WTC11 (cell line): ENCODE measurements around the gene MRPL28. TPM values are rescaled to one million over a fixed set of nuclear protein-coding genes. Genes with fewer than 3 reads are reported as not detected.
A peak's percentile ranks its signal among the peaks of the same experiment; 100 is the strongest.

Experiments used
- ATAC-seq: fragments of 200-7000 bp; cut with Tn5 transposase; 2 replicates; pipeline ENCODE4 v1.10.0; 2021; ENCODE audit warnings: mild to moderate bottlenecking, moderate library complexity
- CTCF ChIA-PET: fragments of 300-600 bp; sonication (Branson Sonifier 250); formaldehyde crosslinking; loops from one replicate; lab custom pipeline; 2021; ENCODE audit warnings: antibody characterized with exemption; lab: Charles Lee
- POLR2A ChIA-PET: fragments of 350-600 bp; sonication (Branson Sonifier 250); formaldehyde crosslinking; loops from one replicate; lab custom pipeline; 2021; ENCODE audit warnings: antibody characterized with exemption; lab: Charles Lee
- DNase-seq: peaks from one replicate; pipeline ENCODE4 v3.0.0; 2021; ENCODE audit warnings: low spot score
- H3K27ac Mint-ChIP-seq: 2 replicates; pipeline ENCODE4 v1.8.0; 2021; ENCODE audit warnings: mixed read lengths
- H3K27me3 Mint-ChIP-seq: 2 replicates; pipeline ENCODE4 v1.8.0; 2021; ENCODE audit warnings: low read depth, mild to moderate bottlenecking, moderate library complexity, mixed read lengths
- H3K36me3 Mint-ChIP-seq: 2 replicates; pipeline ENCODE4 v1.8.0; 2021; ENCODE audit warnings: mixed read lengths
- H3K4me1 Mint-ChIP-seq: 2 replicates; pipeline ENCODE4 v1.8.0; 2022; ENCODE audit warnings: mixed read lengths
- H3K4me3 Mint-ChIP-seq: 2 replicates; pipeline ENCODE4 v1.8.0; 2021; ENCODE audit warnings: mild to moderate bottlenecking, moderate library complexity, mixed read lengths
- H3K9me3 Mint-ChIP-seq: 2 replicates; pipeline ENCODE4 v1.8.0; 2021; ENCODE audit warnings: mixed read lengths
- EMX1 ChIP-seq: fragments of 250-450 bp; sonication (Bioruptor Pico); IDR thresholded peaks from 2 replicates; pipeline ENCODE4 v1.8.0; 2021; ENCODE audit warnings: mild to moderate bottlenecking
- ESRRA ChIP-seq: sonication (generic); formaldehyde crosslinking; IDR thresholded peaks from 2 replicates; pipeline ENCODE4 v1.8.1; 2022; ENCODE audit warnings: mild to moderate bottlenecking, missing genetic modification reagents, borderline replicate concordance
- ETV6 ChIP-seq: sonication (generic); formaldehyde crosslinking; IDR thresholded peaks from 2 replicates; pipeline ENCODE4 v1.8.1; 2022; ENCODE audit warnings: mild to moderate bottlenecking, missing genetic modification reagents
- FOXP1 ChIP-seq: sonication (generic); formaldehyde crosslinking; IDR thresholded peaks from 2 replicates; pipeline ENCODE4 v1.8.0; 2022; ENCODE audit warnings: missing genetic modification reagents, mild to moderate bottlenecking, moderate library complexity, borderline replicate concordance
- FOXP4 ChIP-seq: sonication (generic); formaldehyde crosslinking; IDR thresholded peaks from 2 replicates; pipeline ENCODE4 v1.8.0; 2022; ENCODE audit warnings: mild to moderate bottlenecking, missing genetic modification reagents
- GRHL2 ChIP-seq: fragments of 250-450 bp; sonication (Bioruptor Pico); IDR thresholded peaks from 2 replicates; pipeline ENCODE4 v1.8.0; 2022; ENCODE audit warnings: mild to moderate bottlenecking, moderate library complexity; ENCODE audit not compliant: insufficient replicate concordance, severe bottlenecking
- HMGA2 ChIP-seq: fragments of 250-450 bp; sonication (Bioruptor Pico); IDR thresholded peaks from 2 replicates; pipeline ENCODE4 v1.4.0; 2021; ENCODE audit warnings: mild to moderate bottlenecking, moderate library complexity
- MYBL2 ChIP-seq: sonication (generic); formaldehyde crosslinking; IDR thresholded peaks from 2 replicates; pipeline ENCODE4 v1.8.1; 2023; ENCODE audit warnings: mild to moderate bottlenecking, moderate library complexity, missing genetic modification reagents
- RORB ChIP-seq: fragments of 250-450 bp; sonication (Bioruptor Pico); IDR thresholded peaks from 2 replicates; pipeline ENCODE4 v1.9.0; 2021; ENCODE audit warnings: mild to moderate bottlenecking
- ZNF423 ChIP-seq: fragments of 250-450 bp; sonication (Bioruptor Pico); IDR thresholded peaks from 2 replicates; pipeline ENCODE4 v2.1.2; 2022; ENCODE audit warnings: mild to moderate bottlenecking, moderate library complexity
- total RNA-seq: library from RNA; stranded (reverse); gene quantifications from 3 replicates; pipeline ENCODE4 v1.2.3, GENCODE V29; 2021
- TF ChIP-seq, protein P1 (sequence below): sonication (generic); formaldehyde crosslinking; IDR thresholded peaks from 2 replicates; pipeline ENCODE4 v1.8.1; 2022; ENCODE audit warnings: low read depth, missing genetic modification reagents, borderline replicate concordance
- TF ChIP-seq, protein P2 (sequence below): fragments of 250-450 bp; sonication (Bioruptor Pico); IDR thresholded peaks from 2 replicates; pipeline ENCODE4 v1.9.0; 2021; ENCODE audit warnings: mild to moderate bottlenecking
- TF ChIP-seq, protein P3 (sequence below): fragments of 250-450 bp; sonication (Bioruptor Pico); IDR thresholded peaks from 2 replicates; pipeline ENCODE4 v1.8.0; 2021; ENCODE audit warnings: mild to moderate bottlenecking
- TF ChIP-seq, protein P4 (sequence below): sonication (generic); formaldehyde crosslinking; IDR thresholded peaks from 2 replicates; pipeline ENCODE4 v1.8.1; 2022; ENCODE audit warnings: low read depth, mild to moderate bottlenecking, moderate library complexity, missing genetic modification reagents, borderline replicate concordance
- TF ChIP-seq, protein P5 (sequence below): sonication (generic); formaldehyde crosslinking; IDR thresholded peaks from 2 replicates; pipeline ENCODE4 v1.8.1; 2022; ENCODE audit warnings: missing genetic modification reagents, borderline replicate concordance

The MRPL28 gene
- total RNA-seq, 1 experiment from 2014 or later = 119 TPM

DNA sequence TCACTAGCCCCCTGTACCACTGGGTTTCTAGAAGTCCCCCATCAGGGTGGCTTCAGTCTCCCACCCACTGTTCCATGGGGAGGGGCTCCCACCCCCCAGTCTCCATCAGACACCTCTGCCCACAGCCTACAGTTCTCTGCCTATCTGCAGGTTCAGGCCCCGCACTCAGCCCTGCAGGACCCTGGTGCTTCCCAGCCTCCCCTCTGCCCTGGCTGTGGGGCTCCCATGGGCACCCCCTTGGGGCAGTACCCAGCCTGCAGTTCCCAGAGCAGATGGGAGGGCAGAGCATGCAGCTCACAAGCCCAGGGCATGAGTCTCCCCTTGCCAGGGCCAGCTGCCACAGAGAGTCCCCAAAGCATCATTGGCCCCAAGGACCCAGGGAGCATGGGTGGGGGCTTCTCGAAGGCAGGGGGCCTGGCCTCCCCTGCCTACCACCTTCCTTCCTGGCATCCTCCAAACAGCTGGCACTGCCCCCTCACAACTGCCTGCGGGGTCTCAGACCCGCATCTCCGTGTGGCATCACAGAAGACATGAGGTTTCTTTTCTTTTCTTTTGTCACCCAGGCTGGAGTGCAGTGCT lies 2.8 kb upstream of the MRPL28 start (continued):
- TF ChIP-seq, protein P1, sequence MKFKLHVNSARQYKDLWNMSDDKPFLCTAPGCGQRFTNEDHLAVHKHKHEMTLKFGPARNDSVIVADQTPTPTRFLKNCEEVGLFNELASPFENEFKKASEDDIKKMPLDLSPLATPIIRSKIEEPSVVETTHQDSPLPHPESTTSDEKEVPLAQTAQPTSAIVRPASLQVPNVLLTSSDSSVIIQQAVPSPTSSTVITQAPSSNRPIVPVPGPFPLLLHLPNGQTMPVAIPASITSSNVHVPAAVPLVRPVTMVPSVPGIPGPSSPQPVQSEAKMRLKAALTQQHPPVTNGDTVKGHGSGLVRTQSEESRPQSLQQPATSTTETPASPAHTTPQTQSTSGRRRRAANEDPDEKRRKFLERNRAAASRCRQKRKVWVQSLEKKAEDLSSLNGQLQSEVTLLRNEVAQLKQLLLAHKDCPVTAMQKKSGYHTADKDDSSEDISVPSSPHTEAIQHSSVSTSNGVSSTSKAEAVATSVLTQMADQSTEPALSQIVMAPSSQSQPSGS = no peak

- H3K27ac Mint-ChIP-seq = no peak overlapping the region
- no peak for TF ChIP-seq HMGA2
- TF ChIP-seq FOXP1 = 0 out of 2 replicates have a peak, but pooled peaks have one; percentile 3
- POLR2A ChIA-PET = no interaction called here
- CTCF ChIA-PET = interaction anchor here (1.5 to 3.4 kb wide), 2 partner anchors 10 to 53 kb away, joined by 8 to 30 read pairs; no protein-coding TSS in a partner anchor
- H3K4me3 Mint-ChIP-seq = no peak overlapping the region
- H3K36me3 Mint-ChIP-seq = peaks cover 19% of the 10 kb centered on the region
- ATAC-seq (no peak), DNase-seq (no peak)
- no peaks in the 10 kb centered on the region for H3K27me3 Mint-ChIP-seq
- no peaks in the 10 kb centered on the region for H3K9me3 Mint-ChIP-seq
- H3K4me1 Mint-ChIP-seq = peaks cover 11% of the 10 kb centered on the region
These were observed 2.1 kb upstream of the MRPL28 start for GRCh38 chr16:372302-372983.

DNA sequence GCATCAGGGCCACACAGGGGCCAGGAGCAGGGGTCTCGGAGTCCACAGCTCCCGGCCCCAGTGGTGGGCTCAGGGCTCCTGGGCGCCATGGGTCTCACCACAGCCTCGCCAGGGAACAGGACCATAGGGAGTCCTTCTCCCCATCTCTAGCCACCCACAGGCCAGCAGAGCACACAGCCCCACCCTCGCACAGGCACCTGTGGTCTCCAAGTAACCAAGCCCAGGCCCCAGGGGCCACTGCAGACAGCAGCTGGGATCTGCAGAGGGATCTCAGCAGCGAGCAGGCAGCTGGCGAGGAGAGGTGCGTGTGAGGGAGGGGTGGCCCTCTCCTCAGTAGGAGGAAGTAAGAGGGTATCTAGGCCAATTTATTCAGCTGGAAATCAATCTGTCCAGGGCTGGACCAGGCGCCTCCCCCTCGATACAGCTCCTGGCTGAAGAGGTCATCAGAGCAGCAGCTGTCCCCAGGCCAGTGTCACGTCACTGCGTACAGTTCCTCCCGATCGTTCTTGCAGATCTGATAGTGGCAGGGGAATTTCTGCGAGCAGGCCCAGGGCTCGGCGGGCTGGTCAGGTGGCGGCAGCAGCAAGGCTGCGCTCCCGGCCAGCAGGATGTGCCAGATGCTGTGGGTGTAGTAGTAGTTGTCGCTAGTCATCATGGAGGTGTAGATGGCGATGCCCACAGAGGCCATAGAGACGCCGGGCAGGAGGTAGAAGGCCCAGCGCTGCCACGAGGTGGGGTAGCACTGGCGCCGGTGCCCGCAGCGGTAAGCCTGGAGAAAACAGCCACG lies 1.4 kb upstream of the MRPL28 start:
- CTCF ChIA-PET = interaction anchor here (0.6 to 3.4 kb wide), 6 partner anchors 9 to 306 kb away, joined by 3 to 30 read pairs (median 6); partner anchors contain the start of genes AXIN1 and RHOT2
- Mint-ChIP-seq H3K4me3 (no peak overlapping the region), H3K4me1 (peaks cover 11% of the 10 kb centered on the region), H3K27me3 (no peaks in the 10 kb centered on the region), H3K9me3 (no peaks in the 10 kb centered on the region), H3K36me3 (peaks cover 25% of the 10 kb centered on the region), H3K27ac (peak overlapping the region; percentile 68; the same call in 1 of the 2 replicates)
- POLR2A ChIA-PET = no interaction called here
- TF ChIP-seq FOXP1 (0 out of 2 replicates have a peak, but pooled peaks have one; percentile 10), FOXP4 (CRISPR knock-in tag) (no peak), ESRRA (CRISPR knock-in tag) (no peak), GRHL2 (CRISPR knock-in tag) (no peak)
- DNase-seq (no peak), ATAC-seq (no peak)

GRCh38 chr16:370979-371514 lies 709 bp upstream of the MRPL28 start:
- ChIA-PET CTCF (interaction anchor here (0.5 to 3.4 kb wide), 16 partner anchors 9 to 305 kb away, joined by 3 to 30 read pairs (median 4); partner anchors contain the start of genes AXIN1, RAB11FIP3 and RHOT2), POLR2A (interaction anchor here (0.7 to 1.6 kb wide), 6 partner anchors 8 to 319 kb away, joined by 3 to 4 read pairs (median 3); partner anchors contain the start of gene WDR24)
- no peaks in the 10 kb centered on the region for H3K9me3 Mint-ChIP-seq
- peaks cover 11% of the 10 kb centered on the region for H3K4me1 Mint-ChIP-seq
- TF ChIP-seq ETV6 (CRISPR knock-in tag) (no peak), RORB (CRISPR knock-in tag) (no peak), ZNF423 (CRISPR knock-in tag) (no peak), MYBL2 (CRISPR knock-in tag) (no peak), EMX1 (CRISPR knock-in tag) (no peak)
- TF ChIP-seq, protein P2, sequence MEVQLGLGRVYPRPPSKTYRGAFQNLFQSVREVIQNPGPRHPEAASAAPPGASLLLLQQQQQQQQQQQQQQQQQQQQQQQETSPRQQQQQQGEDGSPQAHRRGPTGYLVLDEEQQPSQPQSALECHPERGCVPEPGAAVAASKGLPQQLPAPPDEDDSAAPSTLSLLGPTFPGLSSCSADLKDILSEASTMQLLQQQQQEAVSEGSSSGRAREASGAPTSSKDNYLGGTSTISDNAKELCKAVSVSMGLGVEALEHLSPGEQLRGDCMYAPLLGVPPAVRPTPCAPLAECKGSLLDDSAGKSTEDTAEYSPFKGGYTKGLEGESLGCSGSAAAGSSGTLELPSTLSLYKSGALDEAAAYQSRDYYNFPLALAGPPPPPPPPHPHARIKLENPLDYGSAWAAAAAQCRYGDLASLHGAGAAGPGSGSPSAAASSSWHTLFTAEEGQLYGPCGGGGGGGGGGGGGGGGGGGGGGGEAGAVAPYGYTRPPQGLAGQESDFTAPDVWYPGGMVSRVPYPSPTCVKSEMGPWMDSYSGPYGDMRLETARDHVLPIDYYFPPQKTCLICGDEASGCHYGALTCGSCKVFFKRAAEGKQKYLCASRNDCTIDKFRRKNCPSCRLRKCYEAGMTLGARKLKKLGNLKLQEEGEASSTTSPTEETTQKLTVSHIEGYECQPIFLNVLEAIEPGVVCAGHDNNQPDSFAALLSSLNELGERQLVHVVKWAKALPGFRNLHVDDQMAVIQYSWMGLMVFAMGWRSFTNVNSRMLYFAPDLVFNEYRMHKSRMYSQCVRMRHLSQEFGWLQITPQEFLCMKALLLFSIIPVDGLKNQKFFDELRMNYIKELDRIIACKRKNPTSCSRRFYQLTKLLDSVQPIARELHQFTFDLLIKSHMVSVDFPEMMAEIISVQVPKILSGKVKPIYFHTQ (CRISPR knock-in tag) = no peak
- TF ChIP-seq, protein P3, sequence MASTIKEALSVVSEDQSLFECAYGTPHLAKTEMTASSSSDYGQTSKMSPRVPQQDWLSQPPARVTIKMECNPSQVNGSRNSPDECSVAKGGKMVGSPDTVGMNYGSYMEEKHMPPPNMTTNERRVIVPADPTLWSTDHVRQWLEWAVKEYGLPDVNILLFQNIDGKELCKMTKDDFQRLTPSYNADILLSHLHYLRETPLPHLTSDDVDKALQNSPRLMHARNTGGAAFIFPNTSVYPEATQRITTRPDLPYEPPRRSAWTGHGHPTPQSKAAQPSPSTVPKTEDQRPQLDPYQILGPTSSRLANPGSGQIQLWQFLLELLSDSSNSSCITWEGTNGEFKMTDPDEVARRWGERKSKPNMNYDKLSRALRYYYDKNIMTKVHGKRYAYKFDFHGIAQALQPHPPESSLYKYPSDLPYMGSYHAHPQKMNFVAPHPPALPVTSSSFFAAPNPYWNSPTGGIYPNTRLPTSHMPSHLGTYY (CRISPR knock-in tag) = no peak
- TF ChIP-seq, protein P4, sequence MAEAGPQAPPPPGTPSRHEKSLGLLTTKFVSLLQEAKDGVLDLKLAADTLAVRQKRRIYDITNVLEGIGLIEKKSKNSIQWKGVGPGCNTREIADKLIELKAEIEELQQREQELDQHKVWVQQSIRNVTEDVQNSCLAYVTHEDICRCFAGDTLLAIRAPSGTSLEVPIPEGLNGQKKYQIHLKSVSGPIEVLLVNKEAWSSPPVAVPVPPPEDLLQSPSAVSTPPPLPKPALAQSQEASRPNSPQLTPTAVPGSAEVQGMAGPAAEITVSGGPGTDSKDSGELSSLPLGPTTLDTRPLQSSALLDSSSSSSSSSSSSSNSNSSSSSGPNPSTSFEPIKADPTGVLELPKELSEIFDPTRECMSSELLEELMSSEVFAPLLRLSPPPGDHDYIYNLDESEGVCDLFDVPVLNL (CRISPR knock-in tag) = no peak
- TF ChIP-seq, protein P5, sequence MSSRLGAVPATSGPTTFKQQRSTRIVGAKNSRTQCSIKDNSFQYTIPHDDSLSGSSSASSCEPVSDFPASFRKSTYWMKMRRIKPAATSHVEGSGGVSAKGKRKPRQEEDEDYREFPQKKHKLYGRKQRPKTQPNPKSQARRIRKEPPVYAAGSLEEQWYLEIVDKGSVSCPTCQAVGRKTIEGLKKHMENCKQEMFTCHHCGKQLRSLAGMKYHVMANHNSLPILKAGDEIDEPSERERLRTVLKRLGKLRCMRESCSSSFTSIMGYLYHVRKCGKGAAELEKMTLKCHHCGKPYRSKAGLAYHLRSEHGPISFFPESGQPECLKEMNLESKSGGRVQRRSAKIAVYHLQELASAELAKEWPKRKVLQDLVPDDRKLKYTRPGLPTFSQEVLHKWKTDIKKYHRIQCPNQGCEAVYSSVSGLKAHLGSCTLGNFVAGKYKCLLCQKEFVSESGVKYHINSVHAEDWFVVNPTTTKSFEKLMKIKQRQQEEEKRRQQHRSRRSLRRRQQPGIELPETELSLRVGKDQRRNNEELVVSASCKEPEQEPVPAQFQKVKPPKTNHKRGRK (CRISPR knock-in tag) = no peak
- H3K27ac Mint-ChIP-seq = peak overlapping the region; percentile 96; the same call in 1 of the 2 replicates
- H3K36me3 Mint-ChIP-seq = peaks cover 24% of the 10 kb centered on the region
- peak; percentile 3; the same call in 1 of the 2 replicates for ATAC-seq
- no peak for DNase-seq
- no peaks in the 10 kb centered on the region for H3K27me3 Mint-ChIP-seq
- H3K4me3 Mint-ChIP-seq = peak overlapping the region; percentile 71
